HG03469 (cell line): ENCODE data around the gene ARHGAP24.

Experiments used
- ATAC-seq: cut with Tn5 transposase; IDR thresholded peaks from one replicate; pipeline ENCODE4 v1.9.1; 2021; ENCODE audit warnings: mild to moderate bottlenecking, moderate library complexity, moderate number of reproducible peaks; ENCODE audit not compliant: unreplicated experiment

Gene ARHGAP24

GRCh38 chr4:85733798-85734197, 258.8 kb downstream of the ARHGAP24 start:
- ATAC-seq = no peak

GRCh38 chr4:85734424-85734831, 259.5 kb downstream of the ARHGAP24 start:
- no peak for ATAC-seq

- no peak for ATAC-seq
Measured at GRCh38 chr4:85736571-85736970, 261.6 kb downstream of the ARHGAP24 start.

GRCh38 chr4:85737254-85737653, 262.3 kb downstream of the ARHGAP24 start:
- no peak for ATAC-seq

- ATAC-seq = no peak
Measured at GRCh38 chr4:85738721-85739120, 263.8 kb downstream of the ARHGAP24 start.

GRCh38 chr4:85740431-85740861, 265.5 kb downstream of the ARHGAP24 start:
- no peak for ATAC-seq

GRCh38 chr4:85741381-85741780, 266.4 kb downstream of the ARHGAP24 start:
- ATAC-seq = no peak

GRCh38 chr4:85741921-85742591, 267.1 kb downstream of the ARHGAP24 start:
- no peak for ATAC-seq

- ATAC-seq = no peak
Measured at GRCh38 chr4:85744950-85745349, 270.0 kb downstream of the ARHGAP24 start.

GRCh38 chr4:85745939-85746338, 271.0 kb downstream of the ARHGAP24 start:
- ATAC-seq = no peak

- peak; percentile 55 for ATAC-seq
Measured at GRCh38 chr4:85747882-85748491, 273.0 kb downstream of the ARHGAP24 start.

GRCh38 chr4:85748654-85749053, 273.7 kb downstream of the ARHGAP24 start:
- no peak for ATAC-seq

- ATAC-seq = no peak
Measured at GRCh38 chr4:85751866-85752265, 276.9 kb downstream of the ARHGAP24 start.

GRCh38 chr4:85755285-85755684, 280.3 kb downstream of the ARHGAP24 start:
- ATAC-seq = no peak

- ATAC-seq = no peak
Measured at GRCh38 chr4:85756938-85757337, 282.0 kb downstream of the ARHGAP24 start.

- no peak for ATAC-seq
Measured at GRCh38 chr4:85759388-85759787, 284.4 kb downstream of the ARHGAP24 start.

GRCh38 chr4:85760511-85760910, 285.6 kb downstream of the ARHGAP24 start:
- ATAC-seq = no peak

- no peak for ATAC-seq
Measured at GRCh38 chr4:85761803-85762528, 287.0 kb downstream of the ARHGAP24 start.

GRCh38 chr4:85762529-85762871, 287.6 kb downstream of the ARHGAP24 start:
- no peak for ATAC-seq

- ATAC-seq = no peak
Measured at GRCh38 chr4:85763202-85763601, 288.3 kb downstream of the ARHGAP24 start.

GRCh38 chr4:85767649-85768048, 292.7 kb downstream of the ARHGAP24 start:
- no peak for ATAC-seq

- no peak for ATAC-seq
Measured at GRCh38 chr4:85769009-85769408, 294.1 kb downstream of the ARHGAP24 start.
